ENCODE results near the gene SELENOI.
"Not testable (repeated sequence)": the region's sequence is repeated elsewhere in the genome, so short reads cannot be mapped to it uniquely, and the experiment has no call there.

SELENOI gene

GRCh38 chr2:26351375-26352090 is 5.6 kb downstream of the SELENOI start:
- no peak for TF ChIP-seq CTCF (conservative IDR thresholded peaks at IDR 0.05)
- H3K27ac ChIP-seq, result no peak overlapping the region

- H3K27ac ChIP-seq, result no peak overlapping the region
- no peak for TF ChIP-seq CTCF (conservative IDR thresholded peaks at IDR 0.05)
These were observed 6.9 kb downstream of the SELENOI start for GRCh38 chr2:26352892-26353291.

- not testable (repeated sequence) for H3K27ac ChIP-seq
These were observed 8.5 kb downstream of the SELENOI start for GRCh38 chr2:26354469-26354868.

- no peak for TF ChIP-seq CTCF (conservative IDR thresholded peaks at IDR 0.05)
- H3K27ac ChIP-seq, result no peak overlapping the region
These were observed 9.4 kb downstream of the SELENOI start for GRCh38 chr2:26355038-26355995.

GRCh38 chr2:26356111-26356510 is 10.2 kb downstream of the SELENOI start:
- TF ChIP-seq CTCF (conservative IDR thresholded peaks at IDR 0.05), result no peak
- H3K27ac ChIP-seq, result no peak overlapping the region

GRCh38 chr2:26356771-26357170 is 10.8 kb downstream of the SELENOI start:
- no peak for TF ChIP-seq CTCF (conservative IDR thresholded peaks at IDR 0.05)
- H3K27ac ChIP-seq, result no peak overlapping the region

- TF ChIP-seq CTCF (conservative IDR thresholded peaks at IDR 0.05), result no peak
These were observed 14.0 kb downstream of the SELENOI start for GRCh38 chr2:26359886-26360473.

More at GRCh38 chr2:26359886-26360473, 14.0 kb downstream of the SELENOI start:
- peak overlapping the region; percentile 67 for H3K27ac ChIP-seq

Data from VCaP (cell line).